Measurements from ENCODE around the gene VPS37B.
A peak's percentile ranks its signal among the peaks of the same experiment; 100 is the strongest.
"Not testable (repeated sequence)": the region's sequence is repeated elsewhere in the genome, so short reads cannot be mapped to it uniquely, and the experiment has no call there.

The VPS37B gene

GRCh38 chr12:122895320-122895703, 612 bp downstream of the VPS37B start:
- Histone ChIP-seq H3K27ac (ENCODE audit: low read length) (peak overlapping the region; percentile 98), H3K79me2 (ENCODE audit: low read length) (peaks cover 69% of the 10 kb centered on the region), H3K36me3 (replicated peaks; ENCODE audit: insufficient read depth, low read length) (no peaks in the 10 kb centered on the region), H4K20me1 (ENCODE audit: insufficient read depth, low read length) (no peaks in the 10 kb centered on the region; the same call in 1 of the 2 replicates), H3F3A (ENCODE audit: insufficient read depth, low read length) (peaks cover 62% of the 10 kb centered on the region), H3K9me2 (replicated peaks; ENCODE audit: insufficient read depth, low read length) (no peaks in the 10 kb centered on the region), H3K9me3 (replicated peaks; ENCODE audit: insufficient read depth, low read length) (no peaks in the 10 kb centered on the region), H3K9ac (ENCODE audit: low read length) (peak overlapping the region; percentile 100), H3K4me1 (ENCODE audit: low read length) (peaks cover 34% of the 10 kb centered on the region), H3K4me3 (ENCODE audit: low read length) (peak overlapping the region; percentile 83), H3K4me2 (ENCODE audit: low read depth, low read length) (peak overlapping the region; percentile 92), H3K27me3 (replicated peaks; ENCODE audit: insufficient read depth, low read length) (no peaks in the 10 kb centered on the region), H2AFZ (ENCODE audit: low read length) (no peak overlapping the region)
- no peak for DNase-seq
- TF ChIP-seq EZH2 (optimal IDR thresholded peaks at IDR 0.05; ENCODE audit: low read depth, low read length) (no peak), EZH2phosphoT487 (IDR thresholded peaks at IDR 0.05; ENCODE audit: low read length) (no peak), CTCF (IDR thresholded peaks at IDR 0.05; ENCODE audit: low read length) (no peak)

DNA sequence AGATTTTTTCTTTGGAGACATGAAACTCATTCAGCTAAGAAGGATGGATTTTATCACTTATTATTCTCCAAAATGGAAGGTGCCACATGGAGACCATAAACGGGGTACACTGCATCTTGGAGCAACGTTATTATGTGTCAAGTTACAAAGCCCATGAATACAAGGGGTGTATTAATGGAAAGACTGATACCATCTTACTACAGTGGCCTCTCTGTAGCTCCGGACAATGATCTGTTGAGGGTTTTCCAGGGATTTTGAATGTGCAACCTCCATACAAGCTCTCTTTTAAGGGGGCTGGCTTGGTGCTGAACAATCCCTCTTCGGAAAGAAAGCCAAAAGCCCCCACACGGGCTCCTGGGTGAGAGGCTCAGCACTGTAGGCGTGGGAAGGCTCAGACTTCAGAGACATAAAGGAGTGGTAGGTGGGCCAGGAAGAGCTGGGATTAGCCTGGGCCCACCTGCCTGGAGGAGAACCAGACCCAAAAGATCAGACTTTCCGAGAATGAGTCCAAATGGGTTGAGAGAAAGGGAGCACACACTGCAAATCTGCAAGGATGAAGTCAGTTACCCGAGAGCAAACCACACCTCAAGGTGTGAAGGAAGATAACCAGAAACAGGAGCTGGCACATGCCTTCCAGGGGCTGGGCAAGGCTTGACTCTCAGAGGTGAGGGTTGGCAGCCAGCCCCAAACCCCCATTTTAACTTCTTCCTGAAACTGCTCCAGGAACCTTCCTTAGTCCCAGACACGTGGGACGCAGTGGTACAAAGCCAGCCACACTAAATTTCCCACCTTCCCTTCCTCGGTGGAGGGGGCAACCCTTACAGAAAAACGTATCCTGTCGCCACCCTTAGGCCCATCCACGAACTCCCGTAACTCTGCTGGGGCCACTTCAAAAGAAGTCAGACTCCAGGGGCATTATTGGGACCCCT, 1.5 kb downstream of the VPS37B start:
- Histone ChIP-seq H3K4me2 (ENCODE audit: low read depth, low read length) (peak overlapping the region; percentile 92), H3K9me2 (replicated peaks; ENCODE audit: insufficient read depth, low read length) (no peaks in the 10 kb centered on the region), H3K4me1 (ENCODE audit: low read length) (peaks cover 26% of the 10 kb centered on the region), H3K9ac (ENCODE audit: low read length) (peak overlapping the region; percentile 100), H4K20me1 (ENCODE audit: insufficient read depth, low read length) (no peaks in the 10 kb centered on the region; the same call in 1 of the 2 replicates), H3F3A (ENCODE audit: insufficient read depth, low read length) (peaks cover 68% of the 10 kb centered on the region), H3K27ac (ENCODE audit: low read length) (peak overlapping the region; percentile 98), H3K9me3 (replicated peaks; ENCODE audit: insufficient read depth, low read length) (no peaks in the 10 kb centered on the region), H3K4me3 (ENCODE audit: low read length) (peak overlapping the region; percentile 83), H3K36me3 (replicated peaks; ENCODE audit: insufficient read depth, low read length) (no peaks in the 10 kb centered on the region), H2AFZ (ENCODE audit: low read length) (no peak overlapping the region), H3K27me3 (replicated peaks; ENCODE audit: insufficient read depth, low read length) (no peaks in the 10 kb centered on the region), H3K79me2 (ENCODE audit: low read length) (peaks cover 78% of the 10 kb centered on the region)
- no peak; the same call in 1 of the 2 replicates for TF ChIP-seq CTCF (IDR thresholded peaks at IDR 0.05; ENCODE audit: low read length)
- no peak for TF ChIP-seq EZH2phosphoT487 (IDR thresholded peaks at IDR 0.05; ENCODE audit: low read length)
- TF ChIP-seq EZH2 (optimal IDR thresholded peaks at IDR 0.05; ENCODE audit: low read depth, low read length): no peak
- DNase-seq: no peak

GRCh38 chr12:122893208-122894153, 2.4 kb downstream of the VPS37B start:
- Histone ChIP-seq H3K27me3 (replicated peaks; ENCODE audit: insufficient read depth, low read length) (no peaks in the 10 kb centered on the region), H3K9me2 (replicated peaks; ENCODE audit: insufficient read depth, low read length) (no peaks in the 10 kb centered on the region), H3K27ac (ENCODE audit: low read length) (peak overlapping the region; percentile 98), H3K9me3 (replicated peaks; ENCODE audit: insufficient read depth, low read length) (no peaks in the 10 kb centered on the region), H3K4me2 (ENCODE audit: low read depth, low read length) (peak overlapping the region; percentile 92), H3K4me1 (ENCODE audit: low read length) (peaks cover 25% of the 10 kb centered on the region), H3K36me3 (replicated peaks; ENCODE audit: insufficient read depth, low read length) (no peaks in the 10 kb centered on the region), H3F3A (ENCODE audit: insufficient read depth, low read length) (peaks cover 68% of the 10 kb centered on the region), H3K9ac (ENCODE audit: low read length) (peak overlapping the region; percentile 100), H2AFZ (ENCODE audit: low read length) (no peak overlapping the region), H3K4me3 (ENCODE audit: low read length) (peak overlapping the region; percentile 83), H4K20me1 (ENCODE audit: insufficient read depth, low read length) (no peaks in the 10 kb centered on the region; the same call in 1 of the 2 replicates), H3K79me2 (ENCODE audit: low read length) (peaks cover 88% of the 10 kb centered on the region)
- DNase-seq: peak; percentile 59
- no peak for TF ChIP-seq EZH2phosphoT487 (IDR thresholded peaks at IDR 0.05; ENCODE audit: low read length)

GRCh38 chr12:122892724-122893123, 3.2 kb downstream of the VPS37B start:
- Histone ChIP-seq H3K4me1 (ENCODE audit: low read length) (peaks cover 27% of the 10 kb centered on the region), H3F3A (ENCODE audit: insufficient read depth, low read length) (peaks cover 71% of the 10 kb centered on the region)

More at GRCh38 chr12:122892724-122893123, 3.2 kb downstream of the VPS37B start:
- not testable (repeated sequence) for H3K9me2 ChIP-seq (replicated peaks; ENCODE audit: insufficient read depth, low read length); H3K9me3 ChIP-seq (replicated peaks; ENCODE audit: insufficient read depth, low read length); H3K36me3 ChIP-seq (replicated peaks; ENCODE audit: insufficient read depth, low read length); H3K27me3 ChIP-seq (replicated peaks; ENCODE audit: insufficient read depth, low read length); H4K20me1 ChIP-seq (ENCODE audit: insufficient read depth, low read length); H2AFZ ChIP-seq (ENCODE audit: low read length); DNase-seq
- Histone ChIP-seq H3K4me2 (ENCODE audit: low read depth, low read length) (peak overlapping the region; percentile 92), H3K4me3 (ENCODE audit: low read length) (peak overlapping the region; percentile 83), H3K79me2 (ENCODE audit: low read length) (peaks cover 92% of the 10 kb centered on the region), H3K27ac (ENCODE audit: low read length) (peak overlapping the region; percentile 98), H3K9ac (ENCODE audit: low read length) (peak overlapping the region; percentile 100)
